Measurements from ENCODE around the gene C17orf67. TPM values are rescaled to one million over a fixed set of nuclear protein-coding genes. Genes with fewer than 3 reads are reported as not detected.

C17orf67 gene
- total and polyA plus RNA-seq, 10 of the 15 experiments (the other 5 are each of a cell fraction or from before 2014, with no cell fraction given) = 0.24 to 3.3 (median 0.89) TPM

DNA sequence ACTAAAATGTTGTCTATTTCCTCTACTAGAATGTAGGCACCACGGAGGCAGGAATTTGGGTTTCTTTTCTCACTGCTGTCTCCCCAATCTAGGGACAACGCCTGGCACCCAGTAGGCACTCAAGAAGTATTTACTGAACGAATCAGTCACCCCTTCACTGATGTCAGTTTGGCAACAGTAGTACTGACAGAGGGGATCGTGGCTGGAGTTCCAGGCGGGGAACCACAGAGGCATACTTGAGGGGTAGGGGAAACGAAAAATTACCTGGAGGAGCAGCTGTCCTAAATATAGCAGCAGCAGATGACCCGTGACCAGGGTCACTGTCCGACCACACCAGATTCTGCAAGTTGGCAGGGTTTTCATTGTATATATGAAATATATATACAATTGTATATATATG is 46.9 kb upstream of the C17orf67 start:
- in situ Hi-C loops (cut with MboI) = no loop called here
- intact Hi-C loops (cut with micrococcal nuclease; ENCODE audit: unreplicated experiment) = no loop called here
- H2AFZ ChIP-seq (ENCODE audit: control insufficient read depth, low read depth, low read length) = no peak overlapping the region
- ChIA-PET POLR2A (no interaction called here), RAD21 (ENCODE audit: unreplicated experiment) (no interaction called here), CTCF (interaction anchor here (1.2 kb wide), 2 partner anchors 10 to 61 kb away, joined by 3 read pairs; no protein-coding TSS in a partner anchor), SMC1A (ENCODE audit: uncharacterized antibody, unreplicated experiment) (no interaction called here)
- no peak overlapping the region for H3K9ac ChIP-seq (ENCODE audit: control insufficient read depth, insufficient read depth, low read length)
- no peaks in the 10 kb centered on the region for H3K9me3 ChIP-seq (replicated peaks; ENCODE audit: control insufficient read depth, insufficient read depth, low read length)
- no peak for TF ChIP-seq ZNF384 (IDR thresholded peaks at IDR 0.05; ENCODE audit: borderline replicate concordance, low read depth, low read length)
- no peak for TF ChIP-seq KLF5 (IDR thresholded peaks at IDR 0.05; ENCODE audit: partially characterized antibody)
- no peak overlapping the region for H3K4me3 ChIP-seq
- H3K4me1 ChIP-seq (ENCODE audit: control insufficient read depth, insufficient read depth, low read length) = no peaks in the 10 kb centered on the region
- no peak overlapping the region for H3K4me2 ChIP-seq (ENCODE audit: control insufficient read depth, insufficient read depth)
- FAIRE-seq (peak; percentile 69), ATAC-seq (no peak; the same call in 2 of the 3 replicates), DNase-seq (ENCODE audit: low read depth, low spot score) (no peak)
- no peaks in the 10 kb centered on the region for H4K20me1 ChIP-seq (ENCODE audit: control insufficient read depth, insufficient read depth)
- WGBS (ENCODE audit: insufficient coverage, insufficient replicate concordance, low lambda C conversion rate, missing lambda C conversion rate) = 67% methylated on average over 8 of the region's 8 CpGs
- no peaks in the 10 kb centered on the region for H3K79me2 ChIP-seq (ENCODE audit: control insufficient read depth, insufficient read depth, low read length)
- H3K36me3 ChIP-seq (ENCODE audit: control insufficient read depth in 2 of 2, insufficient read depth in 2 of 2, low read length in 1 of 2) = peaks cover 0 to 2% of the 10 kb centered on the region in 2 experiments; a peak in 1 of 4 replicates
- BruUV-seq (replicated peaks) = no TSS peak
- no peak overlapping the region for H3K27ac ChIP-seq (ENCODE audit: control insufficient read depth, insufficient read depth)
- no peaks in the 10 kb centered on the region for H3K27me3 ChIP-seq (replicated peaks in 1 of 2; ENCODE audit: control insufficient read depth in 2 of 2, insufficient read depth in 2 of 2, low read length in 1 of 2)

DNA sequence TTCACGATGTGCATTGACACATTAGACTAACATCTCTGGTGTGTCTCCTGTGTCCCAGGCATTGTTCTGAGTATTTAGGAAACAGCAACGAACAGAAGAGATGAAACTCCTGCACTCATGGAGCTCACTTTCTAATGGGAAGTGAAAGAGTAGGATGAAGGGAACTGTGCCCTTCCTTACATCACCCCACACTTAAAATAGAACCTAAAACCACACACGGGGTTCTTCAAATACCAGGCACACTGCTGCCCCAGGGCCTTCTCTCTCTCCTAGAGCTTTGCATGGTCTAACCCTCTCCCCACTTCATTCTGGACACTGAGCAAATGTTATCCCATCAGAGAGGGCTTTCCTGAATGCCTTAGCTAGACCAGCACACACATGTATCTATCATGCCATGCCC is 46.4 kb upstream of the C17orf67 start:
- Histone ChIP-seq H4K20me1 (ENCODE audit: control insufficient read depth, insufficient read depth) (no peaks in the 10 kb centered on the region), H3K4me3 (no peak overlapping the region), H3K4me2 (ENCODE audit: control insufficient read depth, insufficient read depth) (no peak overlapping the region), H3K4me1 (ENCODE audit: control insufficient read depth, insufficient read depth, low read length) (no peaks in the 10 kb centered on the region), H3K27ac (ENCODE audit: control insufficient read depth, insufficient read depth) (no peak overlapping the region), H3K9me3 (replicated peaks; ENCODE audit: control insufficient read depth, insufficient read depth, low read length) (no peaks in the 10 kb centered on the region), H2AFZ (ENCODE audit: control insufficient read depth, low read depth, low read length) (no peak overlapping the region), H3K9ac (ENCODE audit: control insufficient read depth, insufficient read depth, low read length) (no peak overlapping the region), H3K27me3 (replicated peaks in 1 of 2; ENCODE audit: control insufficient read depth in 2 of 2, insufficient read depth in 2 of 2, low read length in 1 of 2) (no peaks in the 10 kb centered on the region), H3K79me2 (ENCODE audit: control insufficient read depth, insufficient read depth, low read length) (no peaks in the 10 kb centered on the region), H3K36me3 (ENCODE audit: control insufficient read depth in 2 of 2, insufficient read depth in 2 of 2, low read length in 1 of 2) (peaks cover 0 to 2% of the 10 kb centered on the region in 2 experiments; a peak in 1 of 4 replicates)
- BruUV-seq (replicated peaks) = no TSS peak
- POLR2A ChIA-PET = no interaction called here
- DNase-seq (ENCODE audit: low read depth, low spot score) (no peak), ATAC-seq (peak; percentile 37), FAIRE-seq (peak; percentile 35)
- 67% methylated on average over 3 of the region's 3 CpGs for WGBS (ENCODE audit: insufficient coverage, insufficient replicate concordance, low lambda C conversion rate, missing lambda C conversion rate)
- RAD21 ChIA-PET (ENCODE audit: unreplicated experiment) = interaction anchor here (1.4 kb wide), 1 partner anchor 58 kb away, joined by 3 read pairs; no protein-coding TSS in a partner anchor
- in situ Hi-C loops (cut with MboI) (no loop called here), intact Hi-C loops (cut with micrococcal nuclease; ENCODE audit: unreplicated experiment) (no loop called here)
- TF ChIP-seq PML (IDR thresholded peaks at IDR 0.05; ENCODE audit: low read length) = no peak
- no peak for TF ChIP-seq SUZ12 (IDR thresholded peaks at IDR 0.05; ENCODE audit: unreplicated experiment)
- TF ChIP-seq IKZF1 (conservative IDR thresholded peaks at IDR 0.05) = peak; percentile 30; the same call in 1 of the 2 replicates
- 0 out of 4 replicates have a peak, but pooled peaks of 1 of the 2 experiments have one; percentile 9 for TF ChIP-seq IKZF2 (IDR thresholded peaks at IDR 0.05)
- TF ChIP-seq NFXL1 (IDR thresholded peaks at IDR 0.05; ENCODE audit: borderline replicate concordance) = no peak
- no peak for TF ChIP-seq RBBP5 (conservative IDR thresholded peaks at IDR 0.05)
- TF ChIP-seq MEF2A (IDR thresholded peaks at IDR 0.05; ENCODE audit: insufficient read depth, low read depth, low read length) = 0 out of 2 replicates have a peak, but pooled peaks have one; percentile 28
- TF ChIP-seq NR2C2 (IDR thresholded peaks at IDR 0.05; ENCODE audit: borderline replicate concordance, control insufficient read depth, insufficient read length, low read depth) = no peak
- TF ChIP-seq POU2F2 (IDR thresholded peaks at IDR 0.05; ENCODE audit: borderline replicate concordance, low read depth, low read length) = no peak
- TF ChIP-seq SPI1 (IDR thresholded peaks at IDR 0.05; ENCODE audit: borderline replicate concordance, insufficient read depth, low read depth, low read length) = peak; percentile 51; the same call in 1 of the 2 replicates
- TF ChIP-seq RUNX3 (IDR thresholded peaks at IDR 0.05; ENCODE audit: low read length) = peak; percentile 33
- SMC1A ChIA-PET (ENCODE audit: uncharacterized antibody, unreplicated experiment) = interaction anchor here (0.6 kb wide), 1 partner anchor 1438 kb away, joined by 3 read pairs; no protein-coding TSS in a partner anchor
- CTCF ChIA-PET = interaction anchor here (0.5 to 1.2 kb wide), 5 partner anchors 10 to 393 kb away, joined by 3 read pairs; no protein-coding TSS in a partner anchor
